Measurements from ENCODE around the gene SPO11.

GRCh38 chr20:57326667-57327455 lies 2.7 kb upstream of the SPO11 start:
- TF ChIP-seq CTCF (IDR thresholded peaks at IDR 0.05) (no peak), POLR2A (IDR thresholded peaks at IDR 0.05) (no peak)

Measured in testis (tissue), 2 donors.